Gastrocnemius medialis (tissue), 4 donors: ENCODE data around the gene THADA. TPM values are rescaled to one million over a fixed set of nuclear protein-coding genes. Genes with fewer than 3 reads are reported as not detected.

Source experiments
- ATAC-seq, 2 donors: fragments of 150-250 bp; one replicate each; pipeline ENCODE4 v1.9.1; 2016
- DNase-seq, 2 donors: peaks; one replicate each; pipeline ENCODE4 v3.0.0-alpha.2; 2019
- H3K27ac ChIP-seq, 4 donors: fragments of 200-600 bp; sonication (generic); 1 replicate in 1 of 4; 2 replicates in 3 of 4; pipeline ENCODE4 v1.5.1; 2016 to 2018; ENCODE audit warnings: mild to moderate bottlenecking in 2 of 4, moderate library complexity in 1 of 4
- H3K27me3 ChIP-seq, 3 donors: fragments of 200-600 bp; sonication (generic) in 2 of 3; 1 replicate in 1 of 3; 2 replicates in 2 of 3; pipeline versions ENCODE4 v1.5.1 to v1.6.0; 2016 to 2019; ENCODE audit warnings: mild to moderate bottlenecking in 1 of 3, moderate library complexity in 1 of 3
- H3K36me3 ChIP-seq, 2 donors: fragments of 200-600 bp; sonication (generic) in 1 of 2; one replicate each; pipeline ENCODE4 v1.5.1; 2017 to 2018
- H3K4me1 ChIP-seq, 2 donors: fragments of 200-600 bp; sonication (generic) in 1 of 2; one replicate each; pipeline ENCODE4 v1.5.1; 2016 to 2017; ENCODE audit warnings: mild to moderate bottlenecking in 2 of 2
- H3K4me3 ChIP-seq, 4 donors: fragments of 200-600 bp; sonication (generic) in 3 of 4; 1 replicate in 1 of 4; 2 replicates in 3 of 4; pipeline ENCODE4 v1.5.1; 2016 to 2019; ENCODE audit warnings: mild to moderate bottlenecking in 2 of 4
- H3K9me3 ChIP-seq, 3 donors: fragments of 200-600 bp; sonication (generic) in 2 of 3; 1 replicate in 1 of 3; 2 replicates in 2 of 3; pipeline ENCODE4 v1.5.1; 2016 to 2019
- CTCF ChIP-seq, 5 experiments: fragments of 450-650 bp in 3 of 5; fragments of 200-600 bp in 2 of 5; sonication (generic) in 2 of 5; IDR thresholded peaks in 4 of 5; conservative IDR thresholded peaks in 1 of 5; 1 replicate in 4 of 5; 2 replicates in 1 of 5; pipeline ENCODE4 v1.5.1; 2016 to 2019; ENCODE audit warnings: antibody characterized with exemption in 5 of 5, mild to moderate bottlenecking in 3 of 5, moderate library complexity in 3 of 5
- POLR2A ChIP-seq, 2 donors: fragments of 450-650 bp; IDR thresholded peaks; one replicate each; pipeline ENCODE4 v1.6.1; 2017; ENCODE audit warnings: antibody characterized with exemption in 2 of 2, mild to moderate bottlenecking in 2 of 2, moderate library complexity in 2 of 2
- in situ Hi-C, 4 donors: fragments of 200-750 bp; cut with MboI; loops; one replicate each; pipeline versions ENCODE4 v1.15.0 to v1.8.0; 2017; ENCODE audit warnings: low sequenced_read_pairs in 4 of 4
- intact Hi-C: fragments of 100-400 bp; cut with DNase I; formaldehyde crosslinking; loops from one replicate; pipeline ENCODE4 v1.15.1; 2023; ENCODE audit warnings: low total_unique reads
- total RNA-seq, 4 donors: library from RNA; depleted of rRNA; stranded (reverse); fragments of >200 nt; gene quantifications; one replicate each; pipeline versions ENCODE4 v1.1.0 to v1.2.3, GENCODE V29; 2016

Gene THADA
- total RNA-seq, 4 donors from 2014 or later: 13.6 to 19.0 (median 16.2) TPM

- H3K4me1 ChIP-seq: peaks cover 3 to 5% of the 10 kb centered on the region in 2 donors
- no peaks in the 10 kb centered on the region for H3K36me3 ChIP-seq
- no peak for TF ChIP-seq POLR2A (IDR thresholded peaks at IDR 0.05)
- no peak for TF ChIP-seq CTCF (IDR thresholded peaks at IDR 0.05 in 4 of 5, conservative IDR thresholded peaks at IDR 0.05 in 1 of 5)
- no peak for ATAC-seq
- no peak overlapping the region for H3K4me3 ChIP-seq
- in situ Hi-C loops: no loop called here
- H3K27ac ChIP-seq: no peak overlapping the region
- no peak for DNase-seq
- intact Hi-C loops: no loop called here
- no peaks in the 10 kb centered on the region for H3K9me3 ChIP-seq
- no peaks in the 10 kb centered on the region for H3K27me3 ChIP-seq
Observed at GRCh38 chr2:43472527-43473194, 123.2 kb downstream of the THADA start.

GRCh38 chr2:43469713-43470112 lies 126.1 kb downstream of the THADA start:
- intact Hi-C loops: no loop called here

GRCh38 chr2:43469094-43469493 lies 126.7 kb downstream of the THADA start:
- intact Hi-C loops: no loop called here
- Histone ChIP-seq H3K9me3 (no peaks in the 10 kb centered on the region), H3K36me3 (no peaks in the 10 kb centered on the region), H3K27ac (no peak overlapping the region), H3K4me3 (no peak overlapping the region), H3K27me3 (no peaks in the 10 kb centered on the region), H3K4me1 (peaks cover 0 to 6% of the 10 kb centered on the region in 2 donors)
- ATAC-seq: no peak
- in situ Hi-C loops: no loop called here
- no peak for DNase-seq
- no peak for TF ChIP-seq POLR2A (IDR thresholded peaks at IDR 0.05)
- no peak for TF ChIP-seq CTCF (IDR thresholded peaks at IDR 0.05 in 4 of 5, conservative IDR thresholded peaks at IDR 0.05 in 1 of 5)

More at GRCh38 chr2:43469713-43470112, 126.1 kb downstream of the THADA start:
- ATAC-seq (no peak), DNase-seq (no peak)
- H3K9me3 ChIP-seq: no peaks in the 10 kb centered on the region
- H3K27ac ChIP-seq: no peak overlapping the region
- H3K27me3 ChIP-seq: no peaks in the 10 kb centered on the region
- peaks cover 0 to 3% of the 10 kb centered on the region in 2 donors for H3K4me1 ChIP-seq
- H3K4me3 ChIP-seq: no peak overlapping the region
- no peaks in the 10 kb centered on the region for H3K36me3 ChIP-seq
- in situ Hi-C loops: no loop called here
- TF ChIP-seq CTCF (IDR thresholded peaks at IDR 0.05 in 4 of 5, conservative IDR thresholded peaks at IDR 0.05 in 1 of 5) (no peak), POLR2A (IDR thresholded peaks at IDR 0.05) (no peak)

GRCh38 chr2:43467891-43468290 lies 127.9 kb downstream of the THADA start:
- no peak for ATAC-seq
- no peak overlapping the region for H3K4me3 ChIP-seq
- H3K4me1 ChIP-seq: peaks cover 10 to 16% of the 10 kb centered on the region in 2 donors
- intact Hi-C loops: no loop called here
- no peak overlapping the region for H3K27ac ChIP-seq
- H3K36me3 ChIP-seq: no peaks in the 10 kb centered on the region
- no peak for DNase-seq
- H3K27me3 ChIP-seq: no peaks in the 10 kb centered on the region
- in situ Hi-C loops: no loop called here
- TF ChIP-seq POLR2A (IDR thresholded peaks at IDR 0.05): no peak
- no peak for TF ChIP-seq CTCF (IDR thresholded peaks at IDR 0.05 in 4 of 5, conservative IDR thresholded peaks at IDR 0.05 in 1 of 5)
- H3K9me3 ChIP-seq: no peaks in the 10 kb centered on the region

- Histone ChIP-seq H3K36me3 (no peaks in the 10 kb centered on the region), H3K27me3 (no peaks in the 10 kb centered on the region), H3K4me1 (peaks cover 29 to 34% of the 10 kb centered on the region in 2 donors), H3K4me3 (no peak overlapping the region), H3K27ac (peak overlapping the region; percentile 5 to 50 (median 26)), H3K9me3 (no peaks in the 10 kb centered on the region)
- DNase-seq (no peak), ATAC-seq (no peak)
- intact Hi-C loops: no loop called here
- no peak for TF ChIP-seq POLR2A (IDR thresholded peaks at IDR 0.05)
- TF ChIP-seq CTCF (IDR thresholded peaks at IDR 0.05 in 4 of 5, conservative IDR thresholded peaks at IDR 0.05 in 1 of 5): no peak
- in situ Hi-C loops: no loop called here
Observed at GRCh38 chr2:43465234-43465633, 130.6 kb downstream of the THADA start.
